PFSK-1 (cell line): ENCODE data around the gene JCHAIN.

Experiments
- FOXP2 ChIP-seq: optimal IDR thresholded peaks from 2 replicates; pipeline ENCODE3; 2011; ENCODE audit warnings: borderline replicate concordance, control low read depth, inconsistent platforms; ENCODE audit not compliant: insufficient read depth; ENCODE audit errors: extremely low read length, extremely low read depth
- POLR2AphosphoS5 ChIP-seq: IDR thresholded peaks from 2 replicates; pipeline ENCODE4 v1.6.1; 2012; ENCODE audit warnings: low read depth, mild to moderate bottlenecking, control low read depth, low read length, moderate library complexity
- REST ChIP-seq, 2 experiments: IDR thresholded peaks; 2 replicates each; pipeline versions ENCODE4 v1.6.1 to v1.8.0; 2011 to 2012; ENCODE audit warnings: low read depth in 2 of 2, low read length in 2 of 2, control low read depth in 1 of 2, inconsistent platforms in 1 of 2, mild to moderate bottlenecking in 1 of 2, moderate library complexity in 1 of 2; ENCODE audit not compliant: insufficient read depth in 1 of 2
- SIN3A ChIP-seq: IDR thresholded peaks from 2 replicates; pipeline ENCODE4 v1.6.1; 2012; ENCODE audit warnings: mild to moderate bottlenecking, low read length, moderate library complexity, borderline replicate concordance; ENCODE audit not compliant: insufficient read depth
- TAF1 ChIP-seq: IDR thresholded peaks from 2 replicates; pipeline ENCODE4 v1.6.1; 2012; ENCODE audit warnings: low read length, control low read depth, borderline replicate concordance; ENCODE audit not compliant: insufficient read depth

Gene JCHAIN

DNA sequence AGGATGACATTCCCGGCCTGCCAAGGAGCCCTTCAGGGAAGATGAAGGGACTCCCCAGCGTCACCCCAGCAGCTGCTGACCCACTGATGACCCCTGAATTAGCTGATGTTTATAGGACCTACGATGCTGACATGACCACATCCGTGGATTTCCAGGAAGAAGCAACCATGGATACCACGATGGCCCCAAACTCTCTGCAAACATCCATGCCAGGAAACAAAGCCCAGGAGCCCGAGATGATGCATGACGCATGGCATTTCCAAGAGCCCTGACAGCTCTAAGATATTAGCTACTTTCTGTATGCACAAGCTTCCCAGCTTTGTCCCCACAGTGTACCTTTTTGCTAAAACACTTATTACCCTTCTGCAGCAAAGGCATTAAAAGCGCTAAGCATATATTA lies 59.8 kb downstream of the JCHAIN start:
- TF ChIP-seq FOXP2 (no peak), SIN3A (no peak), REST (IDR thresholded peaks at IDR 0.05; ENCODE audit: insufficient read depth in 1 of 2, low read depth in 2 of 2, low read length in 2 of 2) (no peak), TAF1 (no peak), POLR2AphosphoS5 (no peak)
